ENCODE measurements around the gene RASA3.

Gene RASA3

DNA sequence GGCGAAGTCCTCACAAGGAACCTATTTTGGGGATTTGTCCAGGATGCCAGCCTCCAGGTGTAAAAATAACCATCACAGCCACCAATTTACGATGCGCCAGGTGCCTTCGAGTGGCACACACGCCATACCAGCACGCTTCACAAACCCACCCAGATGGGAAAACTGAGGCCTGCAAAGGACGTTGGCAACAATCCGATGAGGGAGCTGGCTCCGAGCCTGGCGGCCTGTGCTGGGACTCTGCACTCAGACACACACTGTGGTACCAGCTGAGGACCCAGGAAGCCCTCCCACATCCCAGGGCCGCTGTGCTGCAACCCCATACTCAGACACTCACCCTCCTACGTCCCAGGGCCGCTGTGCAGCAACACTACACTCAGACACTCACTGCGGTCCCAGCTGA, 93.5 kb downstream of the RASA3 start:
- DNase-seq: peak in 7 of 56 donors; percentile 21 to 57 (median 33)

GRCh38 chr13:114038211-114038613, 94.2 kb downstream of the RASA3 start:
- peak in 15 of 56 donors; percentile 25 to 80 (median 55) for DNase-seq

- DNase-seq: peak in 3 of 56 donors; percentile 22 to 30 (median 23)
Measured at GRCh38 chr13:114037674-114038073, 94.7 kb downstream of the RASA3 start.

DNA sequence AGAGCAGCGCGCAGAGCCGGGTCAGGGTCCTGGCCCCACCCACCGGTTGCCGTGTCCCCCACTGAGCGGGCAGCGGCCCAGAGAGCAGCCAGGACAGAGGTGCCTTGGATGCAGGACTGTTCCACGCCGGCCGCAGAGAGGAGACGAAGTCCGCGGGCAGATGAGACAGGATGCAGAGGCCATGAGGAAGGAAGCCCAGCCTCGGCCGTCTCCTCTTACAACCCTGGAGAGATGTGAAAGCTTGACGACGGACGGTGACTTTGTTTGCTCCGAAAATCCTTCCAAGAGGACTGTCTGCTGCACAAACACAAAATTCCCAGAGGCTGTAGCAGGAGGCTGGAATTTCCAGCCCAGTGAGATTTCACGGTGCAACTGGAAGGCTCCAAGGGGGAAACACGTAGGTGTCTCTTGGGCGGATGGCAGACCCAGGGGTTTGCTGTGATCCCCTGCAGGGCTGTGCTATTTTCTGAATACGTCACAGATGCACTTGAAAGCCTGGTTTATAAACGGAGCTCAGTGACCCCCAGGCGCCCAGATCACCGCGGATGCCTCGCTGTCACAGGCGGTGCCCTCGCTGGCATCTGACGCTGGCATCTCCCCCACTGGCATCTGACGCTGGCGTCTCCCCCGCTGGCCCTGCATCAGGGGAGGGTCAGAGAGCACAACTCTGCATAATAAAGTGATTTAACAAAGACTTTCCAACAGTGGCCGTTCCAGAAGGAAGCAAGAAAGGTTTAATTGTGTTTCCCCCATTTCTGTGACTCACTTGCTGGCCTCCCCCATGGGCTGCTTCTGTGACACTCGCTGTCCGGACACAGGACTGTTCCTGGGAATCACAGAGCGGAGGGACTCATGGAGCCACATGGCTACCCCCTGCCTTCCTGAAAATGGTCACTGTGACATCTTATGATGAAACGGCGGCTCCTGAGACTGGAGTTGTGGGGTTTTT, 96.6 kb downstream of the RASA3 start:
- DNase-seq: peak in 55 of 56 donors; percentile 36 to 97 (median 79)

- DNase-seq: peak in 4 of 56 donors; percentile 30 to 55 (median 40)
Measured at GRCh38 chr13:114035186-114035582, 97.2 kb downstream of the RASA3 start.

- DNase-seq: peak in 5 of 56 donors; percentile 23 to 34 (median 27)
Measured at GRCh38 chr13:114034481-114034891, 97.9 kb downstream of the RASA3 start.

- no peak for DNase-seq
Measured at GRCh38 chr13:114033541-114034315, 98.7 kb downstream of the RASA3 start.

- no peak for DNase-seq
Measured at GRCh38 chr13:114032126-114032799, 100.2 kb downstream of the RASA3 start.

DNA sequence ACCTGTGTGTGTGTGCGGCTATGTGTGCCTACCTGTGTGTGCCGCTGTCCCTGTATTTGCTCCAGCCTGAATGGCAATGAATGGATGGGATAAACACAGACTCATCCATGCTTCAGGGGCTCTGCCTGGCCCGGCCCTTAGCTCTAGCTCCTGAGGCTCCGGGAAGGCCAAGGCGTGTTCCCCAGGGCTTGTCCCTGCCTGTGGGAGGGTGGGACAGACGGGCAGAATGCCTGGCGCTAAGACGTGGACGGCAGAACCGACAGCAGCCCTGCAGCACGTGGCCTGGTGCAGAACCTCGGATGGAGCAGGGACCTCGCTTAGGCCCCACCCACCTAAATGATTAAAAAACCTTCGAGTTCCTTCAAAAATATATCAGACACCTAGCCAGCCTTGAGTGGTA, 100.8 kb downstream of the RASA3 start:
- no peak for DNase-seq

DNA sequence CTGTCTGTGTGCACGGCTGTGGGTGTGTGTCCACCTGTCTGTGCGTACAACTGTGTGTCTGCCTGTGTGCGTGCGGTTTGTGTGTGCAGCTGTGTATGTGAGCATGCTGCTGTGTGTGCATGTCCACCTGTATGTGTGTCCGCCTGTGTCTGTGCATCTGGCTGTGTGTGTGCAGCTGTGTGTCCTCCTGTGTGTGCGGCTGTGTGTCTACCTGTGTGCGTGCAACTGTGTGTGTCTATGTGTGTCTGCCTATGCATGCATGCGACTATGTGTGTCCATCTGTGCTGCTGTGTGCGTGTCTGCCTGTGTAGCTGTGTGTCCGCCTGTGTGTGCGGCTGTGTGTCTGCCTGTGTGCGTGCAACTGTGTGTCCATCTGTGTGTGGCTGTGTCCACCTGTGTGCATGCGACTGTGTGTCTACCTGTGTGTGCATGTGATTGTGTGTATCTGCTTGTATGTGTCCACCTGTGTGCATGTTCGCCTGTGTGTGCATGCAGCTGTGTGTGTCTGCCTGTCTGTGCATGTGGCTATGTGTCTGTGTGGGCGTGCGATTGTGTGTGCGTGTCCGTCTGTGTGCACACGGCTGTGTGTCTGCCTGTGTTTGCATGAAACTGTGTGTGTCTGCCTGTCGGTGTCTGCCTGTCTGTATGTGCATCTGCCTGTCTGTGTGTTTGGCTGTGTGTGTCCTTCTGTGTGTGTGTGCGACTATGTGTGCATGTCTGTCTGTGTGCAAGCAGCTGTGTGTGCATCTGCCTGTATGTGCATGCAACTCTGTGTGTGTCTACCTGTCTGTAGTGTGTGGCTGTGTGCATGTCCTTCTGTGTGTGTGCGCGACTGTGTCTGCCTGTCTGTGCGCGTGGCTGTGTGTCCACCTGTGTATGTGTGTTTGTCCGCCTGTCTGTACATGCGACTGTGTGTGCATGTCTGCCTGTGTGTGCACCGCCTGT, 101.5 kb downstream of the RASA3 start:
- DNase-seq: no peak

DNA sequence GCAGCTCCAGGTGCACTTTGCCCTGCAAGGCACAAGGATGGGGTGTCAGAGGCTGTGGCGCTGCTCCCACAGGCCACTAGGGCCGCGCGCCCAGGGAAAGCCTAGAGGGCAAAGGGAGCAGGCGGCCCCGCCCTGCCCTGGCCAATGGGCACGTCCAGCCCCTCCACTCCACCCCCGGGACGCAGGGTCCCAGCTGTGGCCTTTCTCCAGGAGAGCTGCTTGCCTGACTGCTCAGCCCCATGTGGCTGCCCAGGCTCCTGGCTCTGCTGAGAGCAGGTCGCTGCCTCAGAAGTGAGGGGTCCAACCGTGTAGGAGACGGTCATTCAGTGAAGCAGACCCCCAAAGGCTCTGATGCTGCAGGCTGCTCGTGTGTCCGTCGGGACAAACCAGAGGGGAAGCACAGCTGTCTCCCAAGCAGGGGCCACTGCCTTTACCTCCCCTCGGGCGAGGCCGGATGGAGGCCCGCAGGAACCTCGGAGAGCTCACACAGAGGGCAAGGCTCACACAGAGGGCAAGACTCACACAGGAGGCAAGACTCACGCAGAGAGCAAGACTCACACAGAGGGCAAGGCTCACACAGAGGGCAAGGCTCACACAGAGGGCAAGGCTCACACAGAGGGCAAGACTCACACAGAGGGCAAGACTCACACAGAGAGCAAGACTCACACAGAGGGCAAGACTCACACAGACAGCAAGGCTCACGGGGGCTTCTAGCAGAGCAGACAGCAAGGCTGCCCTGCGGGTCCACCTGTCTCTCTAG, 102.4 kb downstream of the RASA3 start:
- DNase-seq: no peak

- no peak for DNase-seq
Measured at GRCh38 chr13:114027826-114028225, 104.6 kb downstream of the RASA3 start.

GRCh38 chr13:114027046-114027715, 105.2 kb downstream of the RASA3 start:
- DNase-seq: no peak

DNA sequence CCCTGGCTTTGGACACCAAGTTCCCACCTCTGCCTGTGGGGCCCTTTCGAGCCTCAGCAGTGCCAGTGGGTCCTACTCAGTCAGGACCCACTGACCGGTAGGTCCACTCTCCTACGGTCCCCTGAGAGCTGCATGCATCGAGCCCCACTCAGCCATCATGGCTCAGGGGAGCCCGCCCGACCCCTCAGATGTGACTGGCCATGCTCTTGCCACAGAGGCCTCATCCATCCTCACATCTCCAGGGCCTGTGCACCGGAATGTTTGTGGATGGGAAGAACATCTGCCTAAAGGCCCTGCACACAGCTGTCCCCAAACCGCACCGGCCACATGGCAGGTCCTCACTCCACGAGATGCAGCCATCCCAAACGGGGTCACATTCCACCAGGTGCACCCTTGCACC, 105.9 kb downstream of the RASA3 start:
- no peak for DNase-seq

DNA sequence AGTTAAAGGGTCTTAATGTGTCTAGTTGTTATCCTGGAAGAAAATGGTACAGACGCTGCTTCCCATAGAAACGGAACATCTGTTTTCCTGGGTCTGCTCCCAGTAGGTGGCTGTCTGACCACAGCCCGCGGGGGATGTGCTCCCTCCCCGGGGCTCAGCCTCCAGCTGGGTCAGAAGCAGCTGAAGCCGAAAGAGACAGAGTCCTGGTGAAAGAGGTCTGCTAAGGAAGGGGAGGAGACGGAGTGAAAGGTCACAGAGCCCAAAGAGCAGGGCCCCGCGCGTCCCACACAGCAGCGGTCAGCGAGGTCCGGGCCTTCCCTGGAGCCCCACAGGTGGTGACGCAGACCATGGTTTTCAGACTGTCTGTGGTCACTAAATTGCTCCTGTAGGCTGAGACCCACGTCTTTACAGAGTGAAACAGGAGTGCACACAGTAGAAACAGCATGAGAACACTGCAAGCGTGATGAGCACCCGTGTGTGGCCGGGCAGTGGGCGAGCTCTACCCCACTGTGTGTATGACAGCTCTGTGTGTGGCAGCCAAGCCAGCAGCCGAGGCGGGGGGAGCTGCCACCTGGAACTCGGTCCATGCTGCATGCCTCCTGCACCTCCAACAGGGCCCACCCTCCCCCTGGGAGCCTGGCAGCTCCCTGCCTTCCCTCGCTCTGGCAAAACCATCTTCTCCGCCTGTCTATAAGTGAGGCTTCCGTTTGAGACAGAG, 106.5 kb downstream of the RASA3 start:
- DNase-seq: peak in 10 of 56 donors; percentile 21 to 46 (median 32)

DNA sequence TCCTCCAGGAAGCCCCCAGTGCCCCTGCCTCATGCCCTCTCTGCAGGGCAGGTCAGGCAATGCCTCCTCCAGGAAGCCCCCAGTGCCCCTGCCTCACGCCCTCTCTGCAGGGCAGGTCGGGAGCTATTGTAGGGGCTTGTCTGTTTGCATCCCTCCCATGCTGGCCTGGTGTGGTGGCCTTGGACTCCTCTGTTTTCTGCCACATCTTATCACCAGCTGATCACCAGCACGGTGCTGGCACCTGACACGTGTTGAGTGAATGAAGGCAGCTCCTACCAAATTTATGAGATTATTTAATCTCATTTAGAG, 107.1 kb downstream of the RASA3 start:
- DNase-seq: no peak

DNA sequence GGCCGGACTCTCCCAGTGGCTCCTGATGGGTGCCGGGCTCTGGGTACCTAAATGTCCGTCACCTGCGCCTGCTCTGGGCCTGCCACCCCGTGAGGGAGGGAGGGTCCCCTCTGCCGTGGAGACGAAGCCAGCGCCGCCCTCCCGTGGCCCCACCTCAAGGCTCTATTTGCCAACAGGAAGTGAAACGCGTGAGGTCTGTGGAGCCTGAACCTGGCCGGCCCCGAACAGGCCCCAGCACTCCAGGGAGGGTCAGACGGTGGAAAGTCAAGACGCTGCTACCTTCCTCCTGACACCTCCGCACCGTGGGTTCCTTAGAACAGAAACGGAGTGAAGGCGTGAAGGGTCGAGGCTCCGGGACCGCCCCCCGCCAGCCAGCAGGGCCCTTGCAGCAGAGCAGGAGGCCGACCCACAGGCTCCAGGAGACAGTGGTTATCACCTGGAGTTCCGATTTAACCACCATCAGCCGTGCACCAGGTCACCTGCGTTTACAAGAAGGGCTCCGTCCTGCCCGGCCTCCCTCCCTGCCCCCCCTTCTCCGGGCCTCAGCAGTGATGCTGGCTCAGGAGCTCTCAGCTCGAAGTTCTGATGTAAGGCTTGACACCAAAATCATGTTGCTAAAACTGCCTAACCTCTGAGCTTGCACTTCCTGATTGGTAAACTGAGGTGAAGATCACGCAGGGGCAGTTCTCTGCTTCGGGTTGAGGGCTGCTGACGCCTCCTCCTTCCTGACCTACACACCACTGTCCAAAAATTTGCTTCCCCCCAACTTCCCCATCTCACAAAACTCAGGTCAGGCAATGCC, 107.6 kb downstream of the RASA3 start:
- DNase-seq: no peak

All from amygdala (tissue), 56 donors.